LNCaP clone FGC (cell line): ENCODE data around the gene TDO2.

Source experiments
- DNase-seq: peaks from one replicate; pipeline ENCODE4 v3.0.0-alpha.2; 2011; ENCODE audit warnings: low read depth
- H3K4me3 ChIP-seq: 2 replicates; pipeline ENCODE4 v1.5.1; 2011; ENCODE audit warnings: mild to moderate bottlenecking, low read depth, low read length, control low read depth
- CTCF ChIP-seq: IDR thresholded peaks from 2 replicates; pipeline ENCODE4 v1.5.1; 2012; ENCODE audit warnings: mild to moderate bottlenecking; ENCODE audit not compliant: control insufficient read depth, insufficient read depth; ENCODE audit errors: extremely low read depth

TDO2 gene

GRCh38 chr4:155906554-155907247, 3.2 kb downstream of the TDO2 start:
- no peak for TF ChIP-seq CTCF
- no peak for DNase-seq
- no peak overlapping the region for H3K4me3 ChIP-seq

GRCh38 chr4:155907556-155907955, 4.1 kb downstream of the TDO2 start:
- TF ChIP-seq CTCF: no peak
- no peak for DNase-seq
- no peak overlapping the region for H3K4me3 ChIP-seq

DNA sequence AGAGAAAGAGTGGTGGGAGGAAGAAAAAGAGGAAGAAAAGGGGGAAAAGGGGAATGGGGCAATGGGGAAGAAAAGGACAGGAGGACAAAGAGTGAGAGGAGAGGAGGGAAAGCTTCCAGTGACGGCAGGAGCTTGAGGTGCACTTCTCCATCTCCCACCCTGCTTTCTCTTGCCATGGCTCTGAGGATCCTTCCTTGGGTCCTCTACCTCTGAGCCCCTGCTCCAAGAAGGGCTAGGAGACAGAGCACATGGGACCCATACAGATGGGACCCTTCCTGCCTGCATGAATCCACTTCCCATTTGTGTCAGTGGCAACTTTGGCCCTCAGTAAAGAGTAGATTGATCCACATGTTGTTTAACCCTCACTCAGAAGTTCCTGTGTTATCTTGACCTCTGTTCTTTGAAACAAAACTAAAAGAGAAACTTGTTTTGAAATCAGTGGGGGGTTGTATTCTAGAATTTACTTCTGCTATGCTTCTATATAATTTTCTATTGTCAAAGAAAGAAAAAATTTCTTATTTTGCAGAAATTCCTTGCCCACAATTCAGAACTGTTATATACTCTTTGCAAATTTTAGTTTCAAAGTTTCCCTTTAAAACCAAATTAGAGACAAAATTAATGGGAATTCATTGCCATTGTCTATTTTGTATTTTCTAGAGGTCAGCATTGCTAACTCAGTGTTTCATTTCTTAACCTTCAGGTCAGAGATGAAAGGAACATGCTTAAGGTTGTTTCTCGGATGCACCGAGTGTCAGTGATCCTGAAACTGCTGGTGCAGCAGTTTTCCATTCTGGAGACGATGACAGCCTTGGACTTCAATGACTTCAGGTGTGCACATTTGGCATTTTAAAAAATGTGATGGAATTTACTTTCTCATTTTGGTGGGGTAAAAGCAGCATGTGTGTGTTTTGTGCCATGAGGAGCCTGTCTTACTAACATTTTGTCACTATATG, 5.0 kb downstream of the TDO2 start:
- TF ChIP-seq CTCF: no peak
- H3K4me3 ChIP-seq: no peak overlapping the region
- no peak for DNase-seq

DNA sequence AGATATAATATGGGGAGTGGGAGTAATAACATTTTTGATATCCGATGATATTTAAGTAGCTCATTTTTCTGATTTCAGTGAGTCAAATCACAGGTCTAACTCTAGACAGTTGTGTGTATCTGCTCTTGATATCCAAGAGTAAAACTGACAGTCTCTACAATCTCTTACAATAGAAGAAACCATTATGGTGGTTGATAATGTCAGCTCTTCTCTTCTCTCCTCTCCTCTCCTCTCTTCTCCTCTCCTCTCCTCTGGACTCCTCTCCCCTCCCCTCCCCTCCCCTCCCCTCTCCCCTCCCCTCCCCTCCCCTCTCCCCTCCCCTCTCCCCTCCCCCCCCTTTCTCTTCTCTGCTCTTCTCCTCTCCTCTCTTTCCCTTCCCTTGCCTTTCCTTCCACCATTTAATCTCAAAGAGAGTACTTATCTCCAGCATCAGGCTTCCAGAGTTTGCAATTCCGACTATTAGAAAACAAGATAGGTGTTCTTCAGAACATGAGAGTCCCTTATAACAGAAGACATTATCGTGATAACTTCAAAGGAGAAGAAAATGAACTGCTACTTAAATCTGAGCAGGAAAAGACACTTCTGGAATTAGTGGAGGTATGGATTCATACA, 6.2 kb downstream of the TDO2 start:
- TF ChIP-seq CTCF: no peak
- no peak for DNase-seq
- no peak overlapping the region for H3K4me3 ChIP-seq

GRCh38 chr4:155911905-155912304, 8.4 kb downstream of the TDO2 start:
- no peak for TF ChIP-seq CTCF
- DNase-seq: no peak
- no peak overlapping the region for H3K4me3 ChIP-seq

- H3K4me3 ChIP-seq: no peak overlapping the region
- no peak for TF ChIP-seq CTCF
- DNase-seq: peak; percentile 49
Measured at GRCh38 chr4:155914782-155915181, 11.3 kb downstream of the TDO2 start.
